GDM1 (cell line): ENCODE results near the gene CSPG4.
"Not testable (repeated sequence)": the region's sequence is repeated elsewhere in the genome, so short reads cannot be mapped to it uniquely, and the experiment has no call there.

ENCODE experiments used
- DNase-seq: peaks from one replicate; lab custom pipeline; 2025; lab: John Stamatoyannopoulos, UW

Gene CSPG4

DNA sequence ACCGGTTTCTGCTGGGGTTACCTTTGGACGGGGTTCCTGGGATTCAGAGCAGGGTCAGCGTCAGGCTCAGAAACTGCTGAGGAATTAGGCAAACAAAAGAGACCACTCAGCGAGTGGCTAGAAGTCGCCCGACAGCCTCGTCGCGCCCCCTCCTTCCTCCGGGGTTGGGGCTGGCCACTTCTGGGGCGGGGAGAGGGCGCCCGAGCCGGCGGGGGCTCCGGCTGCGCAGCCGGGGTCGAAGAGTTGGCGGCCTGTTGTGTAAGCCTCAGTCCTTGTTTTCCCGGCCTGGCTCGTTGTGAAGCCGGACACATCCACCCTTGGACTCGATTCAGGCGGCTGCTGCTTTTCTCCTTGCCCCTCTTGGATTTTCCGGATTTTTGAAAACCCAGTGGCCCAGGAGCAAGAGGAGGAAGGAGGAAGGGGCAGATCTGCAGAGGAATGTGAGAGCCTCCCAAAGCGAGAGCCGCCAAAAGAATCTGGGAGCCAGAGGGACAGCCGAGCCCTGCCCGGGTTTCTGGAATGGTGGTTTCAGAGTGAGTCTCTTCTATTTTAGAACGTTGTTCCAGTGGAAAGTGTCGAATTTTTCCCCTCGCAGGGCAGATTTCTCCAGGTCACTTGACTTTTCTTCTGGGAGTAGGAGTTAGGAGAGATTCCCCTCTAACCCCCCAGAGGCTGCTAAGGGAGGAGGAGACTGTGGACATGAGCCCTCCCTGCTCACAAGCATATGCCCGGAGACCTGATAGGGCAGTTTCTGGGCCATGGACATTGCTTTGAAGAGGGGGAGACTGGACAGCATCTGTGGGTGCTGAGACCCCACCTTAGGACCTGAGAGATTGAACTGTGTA, 64.3 kb downstream of the CSPG4 start:
- no peak for DNase-seq

DNA sequence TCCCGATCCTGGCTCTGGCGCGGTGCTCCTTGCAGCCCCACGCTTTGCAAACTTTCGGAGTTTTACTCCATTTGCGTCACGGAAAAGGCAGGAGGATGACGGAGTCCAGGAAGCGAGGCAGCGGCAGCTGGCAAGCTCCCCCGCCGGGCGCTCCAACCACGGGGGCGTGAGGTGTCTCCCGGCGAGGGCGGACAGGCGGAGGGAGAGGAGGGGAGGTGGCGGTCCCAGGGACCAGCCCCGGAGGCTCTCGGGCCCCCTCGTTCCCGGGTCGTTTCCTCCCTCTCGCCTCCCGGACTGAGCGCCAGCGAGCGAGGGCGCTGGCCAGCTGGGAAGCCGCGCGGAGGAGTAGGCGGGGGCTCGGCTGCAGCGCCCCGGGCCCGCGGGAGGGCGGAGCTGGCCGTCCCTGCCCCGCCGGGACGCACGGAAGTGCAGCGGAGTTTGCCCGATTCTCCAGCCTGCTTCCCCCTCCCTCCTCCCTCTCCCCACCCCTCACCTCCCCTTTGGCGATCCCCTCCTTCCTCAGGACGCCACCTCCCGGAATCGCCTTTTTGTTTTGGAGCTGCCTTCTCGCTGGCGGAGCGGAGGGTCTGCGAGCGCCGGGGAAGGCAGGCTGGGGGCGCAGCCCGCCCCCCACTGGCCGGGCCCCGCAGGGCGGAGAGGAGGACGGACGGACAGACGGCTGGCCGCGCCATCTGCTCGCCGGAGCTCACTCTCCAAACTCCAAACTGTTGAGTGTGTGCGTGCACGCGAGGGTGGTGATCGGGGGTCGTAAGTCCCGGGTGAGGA, 65.1 kb downstream of the CSPG4 start, which contains the start of gene SNX33:
TSS of gene SNX33 (plus strand) at position 543 of the 786 bp plus-strand sequence. CDS start 1,191 bp downstream, outside the sequence.
- DNase-seq, result peak; percentile 53

DNA sequence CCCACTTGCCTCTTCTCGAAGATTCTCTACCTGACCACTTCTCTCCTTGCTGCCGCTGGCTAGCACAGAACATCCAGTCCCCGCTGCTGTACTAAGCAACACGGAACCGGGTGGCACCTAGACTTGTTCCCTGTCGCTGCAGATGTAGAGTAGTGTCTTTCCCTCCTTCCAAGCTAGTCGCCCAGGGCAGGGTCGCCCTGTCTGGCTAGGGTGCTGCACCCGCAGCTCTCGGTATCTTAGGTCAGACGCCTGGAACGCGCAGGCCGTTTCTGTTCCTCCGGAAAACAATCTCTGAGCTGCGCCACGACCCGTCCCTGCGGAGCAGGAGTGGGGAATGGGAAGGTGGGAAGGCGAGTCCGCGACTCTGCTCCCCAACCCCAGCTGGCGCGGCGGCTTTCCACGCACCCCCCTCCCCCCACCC, 65.7 kb downstream of the CSPG4 start:
- DNase-seq, result no peak

DNA sequence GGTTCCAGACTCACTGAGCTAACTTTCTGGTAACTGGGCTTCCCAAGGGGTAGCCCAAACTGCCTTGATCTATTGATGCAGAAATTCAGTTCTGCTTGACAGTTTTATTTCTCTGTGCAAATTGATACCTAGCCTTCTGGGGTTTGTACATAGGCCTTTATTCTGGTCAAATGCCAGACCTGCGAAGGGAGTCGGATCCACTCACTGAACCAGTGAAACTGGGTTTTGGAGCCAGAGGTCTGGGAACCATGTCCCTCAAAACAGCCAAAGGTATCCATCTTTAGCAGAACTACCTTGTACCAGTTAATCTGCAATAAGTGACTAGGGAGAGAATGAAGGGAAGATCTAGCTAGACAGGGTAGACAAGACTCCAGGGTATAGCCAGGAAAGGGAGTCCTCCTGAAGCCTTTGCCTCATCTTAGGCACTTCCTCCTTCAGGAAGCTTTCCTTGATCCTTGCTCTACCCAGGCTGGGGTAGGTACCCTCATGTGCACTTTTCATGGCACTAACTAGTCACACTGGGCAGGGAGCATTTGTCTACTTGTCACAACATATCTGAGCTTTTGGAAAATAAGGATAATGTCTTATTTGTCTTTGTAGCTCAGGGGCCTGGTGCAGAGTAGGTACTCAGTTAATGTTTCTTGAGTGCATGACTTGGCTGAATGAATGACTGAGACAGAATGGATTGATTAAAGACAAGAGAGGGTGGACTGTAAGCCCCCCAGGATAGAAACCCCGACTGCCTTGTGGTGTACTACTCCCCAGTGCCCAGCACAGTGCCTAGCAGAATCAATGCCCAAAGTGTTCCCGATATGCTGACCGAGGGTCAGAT, 66.3 kb downstream of the CSPG4 start:
- DNase-seq, result no peak

DNA sequence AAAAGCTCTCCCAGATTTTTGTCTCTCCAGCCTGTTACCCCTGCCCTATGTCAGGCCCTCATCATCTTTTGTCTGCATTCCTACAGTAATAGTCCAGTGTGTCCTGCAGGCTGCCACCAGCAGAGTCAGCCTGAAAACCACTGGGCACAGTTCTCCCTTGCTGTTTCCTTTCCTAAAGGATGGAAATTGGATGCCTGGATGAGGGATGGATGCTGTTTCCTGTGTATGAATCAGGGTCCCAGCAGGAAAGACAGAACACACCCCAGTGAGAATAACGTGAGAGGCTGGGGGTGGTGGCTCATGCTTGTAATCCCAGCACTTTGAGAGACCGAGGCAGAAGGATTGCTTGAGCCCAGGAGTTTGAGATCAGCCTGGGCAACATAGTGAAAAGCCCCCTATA, 68.3 kb downstream of the CSPG4 start:
- no peak for DNase-seq

DNA sequence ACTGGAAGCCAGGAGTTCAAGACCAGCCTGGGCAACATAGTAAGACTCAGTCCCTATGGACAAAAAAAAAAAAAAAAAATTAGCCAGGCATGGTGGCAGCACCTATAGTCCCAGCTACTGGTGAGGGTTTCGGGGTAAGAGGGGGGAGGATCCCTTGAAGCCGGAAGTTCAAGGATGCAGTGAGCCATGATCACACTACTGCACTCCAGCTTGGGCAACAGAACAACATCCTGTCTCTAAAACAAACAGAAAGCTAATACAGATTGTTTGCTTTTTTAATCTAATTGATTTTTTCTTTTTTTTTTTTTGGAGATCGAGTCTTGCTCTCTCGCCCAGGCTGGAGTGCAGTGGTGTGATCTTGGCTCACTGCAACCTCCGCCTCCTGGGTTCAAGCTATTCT, 71.0 kb downstream of the CSPG4 start:
- DNase-seq, result no peak

DNA sequence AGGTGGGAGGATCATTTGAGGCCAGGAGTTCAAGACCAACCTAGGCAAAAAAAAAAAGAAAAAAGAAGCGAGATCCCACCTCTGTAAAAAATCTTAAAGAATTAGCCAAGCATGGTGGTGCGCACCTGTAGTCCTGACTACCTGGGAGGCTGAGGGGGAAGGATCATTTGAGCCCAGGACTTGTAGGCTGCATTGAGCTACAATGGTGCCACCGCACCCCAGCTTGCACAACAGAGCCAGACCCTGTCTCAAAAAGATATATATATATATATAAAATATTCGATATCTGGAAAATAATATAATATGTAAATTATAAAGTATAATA, 71.5 kb downstream of the CSPG4 start:
- no peak for DNase-seq

DNA sequence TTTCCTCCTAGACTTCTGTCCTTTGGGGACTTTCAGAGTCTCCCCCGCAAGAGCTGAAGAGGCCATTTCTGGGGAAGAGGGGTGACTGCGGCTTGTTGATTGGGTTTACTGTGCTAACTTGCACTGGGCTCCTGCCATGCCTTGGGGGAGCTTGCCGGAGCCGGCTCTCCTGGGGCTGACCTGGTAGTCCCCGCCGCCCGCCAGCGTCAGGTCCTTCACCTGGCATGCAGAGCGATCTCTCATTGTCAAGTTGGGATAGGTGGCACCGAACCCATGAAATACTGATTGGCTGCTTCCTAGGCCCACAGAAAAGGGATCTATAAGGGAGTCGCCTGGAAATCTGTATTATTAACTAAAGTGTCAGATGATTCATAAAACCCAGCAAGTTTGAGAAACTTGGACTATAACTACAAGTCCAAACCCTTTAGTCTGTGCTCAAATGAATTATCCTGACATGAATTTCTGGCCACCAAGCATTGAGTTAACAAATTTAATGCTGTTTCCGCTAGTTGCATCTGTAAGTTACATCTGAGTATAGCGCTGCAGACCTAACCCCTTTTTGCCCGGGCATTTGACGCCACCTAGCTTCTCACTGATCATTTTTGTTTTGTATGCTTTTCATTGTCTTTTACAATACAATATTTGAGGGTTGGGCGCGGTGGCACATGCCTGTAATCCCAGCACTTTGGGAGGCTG, 72.0 kb downstream of the CSPG4 start:
- DNase-seq, result peak; percentile 51

DNA sequence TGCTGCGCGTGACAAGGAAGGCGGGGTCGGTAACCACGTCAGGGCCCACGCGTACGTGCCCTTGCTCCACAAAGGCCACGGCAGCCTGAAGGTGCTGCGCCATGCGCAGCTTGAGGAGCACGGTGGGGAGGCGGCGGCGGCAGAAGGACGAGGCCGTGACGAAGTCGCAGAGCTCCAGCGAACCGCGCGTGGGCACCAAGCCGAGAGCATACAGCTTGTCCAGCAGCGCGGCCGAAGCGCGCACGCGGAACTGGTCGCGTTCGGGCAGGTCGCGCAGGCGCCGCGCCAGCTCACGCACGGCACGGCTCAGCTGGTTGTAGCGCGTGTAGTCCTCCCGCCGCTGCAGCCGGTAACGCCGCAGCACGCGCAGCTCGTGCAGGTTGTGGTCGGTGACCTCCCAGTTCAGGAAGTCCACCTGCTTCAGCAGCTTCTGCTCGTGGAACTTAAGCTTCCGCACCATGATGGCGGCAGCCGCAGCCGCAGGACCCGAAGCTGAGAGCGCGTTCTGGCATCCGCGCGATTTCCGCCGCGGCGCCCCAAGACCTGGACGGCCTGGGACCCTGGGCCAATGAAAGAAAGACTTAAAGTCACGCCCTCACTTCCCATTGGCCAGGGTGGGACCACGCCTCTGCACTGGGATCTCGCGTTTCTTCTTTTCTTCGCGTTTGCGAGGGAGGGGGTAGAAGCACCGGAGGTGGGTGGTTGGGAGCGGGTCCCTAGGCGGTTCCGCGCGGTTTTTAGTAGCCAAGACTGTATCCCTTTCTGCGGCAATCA, 72.8 kb downstream of the CSPG4 start, which contains the start of gene IMP3:
TSS of gene IMP3 (minus strand) at position 516 of the 774 bp plus-strand sequence. CDS start at position 460, 56 bp downstream.
- peak; percentile 96 for DNase-seq

DNA sequence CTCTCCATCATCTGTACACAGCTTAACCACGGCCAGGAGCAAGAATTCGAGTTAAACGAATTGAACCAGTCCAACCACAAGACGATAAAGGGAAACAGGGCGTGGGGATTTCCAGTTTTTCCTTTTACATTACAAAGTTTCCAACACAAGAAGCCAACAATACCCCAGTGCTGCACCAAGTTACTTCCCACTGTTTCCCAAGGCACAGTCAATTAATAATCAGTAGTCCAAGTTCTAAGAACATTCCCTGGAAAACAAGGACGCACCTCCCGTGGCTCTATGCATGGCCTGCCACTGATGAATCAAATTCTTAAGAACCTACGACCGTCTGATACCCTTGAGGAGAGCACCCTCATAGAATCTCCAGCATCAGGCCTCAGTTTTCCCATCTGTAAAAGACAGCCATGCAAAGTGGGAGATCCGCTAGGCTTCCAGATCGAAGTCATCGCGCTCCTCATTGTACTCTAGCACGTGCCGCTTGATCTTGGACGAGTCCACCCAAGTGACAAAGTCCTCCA, 73.4 kb downstream of the CSPG4 start:
- DNase-seq, result no peak

DNA sequence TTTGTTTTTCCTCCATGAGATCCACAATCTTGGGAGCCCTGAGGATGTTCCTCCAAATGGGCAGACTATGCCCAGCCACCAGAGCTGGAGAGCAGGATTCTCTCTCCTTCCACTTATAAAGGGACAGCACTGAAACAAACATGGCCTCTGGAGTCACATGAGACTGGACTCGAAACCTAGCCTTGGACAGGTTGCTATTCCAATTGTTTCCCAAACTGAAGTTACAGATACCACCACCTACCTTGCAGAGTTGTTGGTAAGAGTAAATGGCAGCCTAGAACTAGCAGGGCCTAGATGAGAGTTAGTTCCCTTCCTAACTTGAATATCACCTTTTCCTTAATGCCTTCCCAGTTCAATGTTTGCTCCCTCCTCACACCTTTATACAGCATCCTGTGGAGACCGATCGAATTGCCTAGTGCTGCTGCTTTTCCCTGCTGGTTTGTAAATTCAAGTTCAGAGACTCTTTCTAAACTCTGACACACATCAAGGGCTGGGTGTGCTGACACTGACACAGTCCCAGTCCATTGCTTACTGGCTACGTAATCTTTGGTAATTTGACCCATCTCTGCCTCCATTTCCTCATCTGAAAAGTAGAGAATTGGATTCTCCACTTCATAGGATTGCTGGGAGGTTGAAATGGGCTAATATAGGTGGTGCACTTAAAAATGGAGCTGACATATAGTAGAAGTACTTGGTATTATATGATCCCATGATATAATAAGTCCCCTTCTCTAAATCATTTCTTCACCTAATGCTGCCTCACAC, 75.2 kb downstream of the CSPG4 start:
- no peak for DNase-seq

DNA sequence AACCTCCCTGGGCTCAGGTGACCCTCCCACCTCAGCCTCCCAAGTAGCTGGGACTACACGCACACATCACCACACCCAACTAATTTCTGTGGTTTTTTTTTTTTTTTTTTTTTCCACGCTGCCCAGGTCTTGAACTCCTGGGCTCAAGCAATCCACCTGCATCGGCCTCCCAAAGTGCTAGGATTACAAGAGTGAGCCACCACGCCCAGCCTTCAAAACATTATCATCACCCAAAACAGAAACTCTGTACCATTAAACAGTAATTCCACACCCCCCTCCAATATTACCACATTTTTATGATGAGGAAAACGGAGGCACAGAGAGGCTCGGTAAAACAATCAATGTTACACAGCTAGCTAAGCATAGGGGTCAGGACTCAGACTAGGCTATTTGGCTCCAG, 76.6 kb downstream of the CSPG4 start:
- no peak for DNase-seq

DNA sequence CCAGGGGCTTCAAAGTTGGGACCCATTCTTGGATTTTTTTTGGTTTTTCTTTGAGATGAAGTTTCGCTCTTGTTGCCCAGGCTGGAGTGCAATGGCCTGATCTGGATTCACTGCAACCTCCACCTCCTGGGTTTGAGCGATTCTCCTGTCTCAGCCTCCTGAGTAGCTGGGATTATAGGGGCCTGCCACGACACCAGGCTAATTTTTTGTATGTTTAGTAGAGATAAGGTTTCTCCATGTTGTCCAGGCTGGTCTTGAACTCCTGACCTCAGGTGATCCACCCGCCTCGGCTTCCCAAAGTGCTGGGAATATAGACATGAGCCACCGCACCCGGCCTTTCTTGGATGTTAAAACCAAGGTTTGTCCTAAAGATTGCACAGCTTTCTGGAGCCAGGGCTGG, 78.7 kb downstream of the CSPG4 start:
- DNase-seq, result not testable (repeated sequence)

DNA sequence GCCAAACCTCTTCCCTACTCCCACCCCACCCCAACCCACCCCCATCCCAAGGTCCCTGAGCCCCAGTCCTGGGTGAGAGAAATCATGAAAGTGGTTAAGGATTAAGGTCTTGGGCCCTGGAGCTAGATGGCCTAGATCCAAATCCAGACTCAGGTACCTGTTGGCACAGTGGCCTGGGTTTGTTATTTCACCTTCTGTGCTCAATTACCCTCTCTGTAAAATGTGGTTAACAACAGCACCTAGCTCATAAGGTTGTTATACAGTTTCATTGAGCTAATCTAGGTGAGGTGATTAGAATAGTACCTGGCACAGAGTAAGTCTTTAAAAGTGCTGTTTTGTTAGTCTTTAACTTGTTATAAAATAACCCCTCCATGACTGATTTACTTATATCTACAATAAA, 80.7 kb downstream of the CSPG4 start:
- no peak for DNase-seq

DNA sequence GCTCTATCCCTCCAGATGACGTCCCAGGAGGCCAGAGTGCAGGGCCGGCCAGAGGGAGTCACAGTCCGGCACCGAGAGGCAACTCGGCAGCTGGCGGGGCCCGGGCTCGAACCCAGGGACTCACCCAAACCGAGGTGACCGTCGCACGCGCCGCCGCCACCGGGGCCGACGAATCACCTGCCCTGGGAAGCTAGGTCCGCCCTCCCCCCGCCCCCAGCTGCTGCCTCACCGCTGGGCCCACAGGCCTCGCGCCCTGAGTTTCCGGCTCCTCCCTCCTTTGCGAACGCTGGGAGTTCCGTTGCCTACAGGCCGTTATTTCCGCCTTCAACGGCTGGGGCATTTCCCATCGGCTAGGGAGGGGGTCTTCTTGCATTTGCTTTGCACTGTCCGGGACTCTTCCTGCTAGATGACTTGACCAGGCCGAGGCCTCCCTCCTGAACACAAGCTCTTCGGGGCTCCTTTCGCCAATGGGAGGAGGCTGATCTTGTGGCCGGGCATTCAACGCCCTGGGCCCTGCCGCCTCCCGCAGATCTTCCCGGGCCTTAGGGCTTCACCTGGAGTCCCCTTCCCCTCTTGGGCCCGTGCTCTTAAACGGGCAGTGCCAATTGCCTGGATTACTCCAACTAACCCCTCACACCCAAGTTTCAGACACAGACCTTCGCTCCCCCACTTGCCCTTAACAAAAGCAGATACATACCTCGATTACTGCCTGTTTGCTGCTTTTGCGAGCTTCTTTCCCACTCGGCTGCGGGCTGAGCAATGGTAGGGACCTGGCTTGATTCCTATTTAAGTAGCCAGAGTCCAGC, 86.9 kb downstream of the CSPG4 start, which contains the start of gene SNUPN:
TSS of gene SNUPN (minus strand) at position 184 of the 806 bp plus-strand sequence. CDS start 4,674 bp downstream, outside the sequence.
- DNase-seq, result peak; percentile 97
